Measurements from ENCODE around the gene CENPC. TPM values are rescaled to one million over a fixed set of nuclear protein-coding genes. Genes with fewer than 3 reads are reported as not detected.
"Not testable (repeated sequence)": the region's sequence is repeated elsewhere in the genome, so short reads cannot be mapped to it uniquely, and the experiment has no call there.

Gene CENPC
- total RNA-seq, 2 experiments from 2014 or later = 36.4 to 36.7 TPM

DNA sequence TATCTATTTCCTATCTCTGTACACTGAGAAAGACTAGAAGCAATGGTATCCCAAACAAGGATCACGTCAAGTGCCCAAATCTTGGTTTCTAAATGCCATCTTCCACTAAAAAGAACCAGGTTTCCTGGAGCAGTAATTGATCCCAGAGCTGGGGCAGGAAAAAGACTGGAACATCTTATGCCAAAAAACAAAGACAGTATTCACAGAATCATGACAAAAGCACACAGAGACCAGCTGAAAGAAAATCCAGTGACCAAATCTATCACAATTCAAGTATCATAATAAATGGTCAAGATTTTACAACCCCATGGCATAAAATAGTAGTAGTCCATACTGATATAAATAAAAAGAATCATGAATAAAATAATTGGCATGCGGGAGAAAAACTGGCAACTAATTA, 44.9 kb downstream of the CENPC start:
- CTCF ChIA-PET = no interaction called here
- peaks cover 67% of the 10 kb centered on the region for H3K36me3 Mint-ChIP-seq (ENCODE audit: low read depth)
- no peaks in the 10 kb centered on the region for H3K9me3 Mint-ChIP-seq
- POLR2A ChIA-PET = no interaction called here
- H3K27ac Mint-ChIP-seq = no peak overlapping the region
- DNase-seq = no peak
- no peak overlapping the region for H3K4me3 Mint-ChIP-seq
- no peaks in the 10 kb centered on the region for H3K27me3 Mint-ChIP-seq
- peaks cover 5% of the 10 kb centered on the region for H3K4me1 Mint-ChIP-seq

DNA sequence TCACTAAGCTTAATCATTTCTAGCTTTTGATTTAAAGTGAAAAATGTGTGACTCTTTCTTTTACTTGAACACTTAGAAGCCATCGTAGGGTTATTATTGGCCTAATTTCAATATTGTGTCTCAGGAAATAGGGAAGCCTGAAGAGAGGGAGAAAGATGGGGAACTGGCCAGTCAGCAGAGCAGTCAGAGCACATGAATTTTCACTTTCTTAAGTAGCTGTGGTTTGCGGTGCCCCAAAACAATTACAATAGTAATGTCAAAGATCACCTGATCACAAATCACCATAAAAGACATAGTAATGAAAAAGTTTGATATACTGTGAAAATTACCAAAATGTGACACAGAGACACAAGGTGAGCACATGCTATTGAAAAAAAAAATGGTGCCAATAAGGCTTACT, 45.5 kb downstream of the CENPC start:
- ChIA-PET POLR2A (interaction anchor here (1.4 kb wide), 1 partner anchor 8 kb away, joined by 4 read pairs; no protein-coding TSS in a partner anchor), CTCF (no interaction called here)
- Mint-ChIP-seq H3K36me3 (ENCODE audit: low read depth) (peaks cover 65% of the 10 kb centered on the region), H3K9me3 (no peaks in the 10 kb centered on the region), H3K27ac (no peak overlapping the region), H3K4me3 (no peak overlapping the region), H3K4me1 (peaks cover 5% of the 10 kb centered on the region), H3K27me3 (no peaks in the 10 kb centered on the region)
- DNase-seq = no peak

DNA sequence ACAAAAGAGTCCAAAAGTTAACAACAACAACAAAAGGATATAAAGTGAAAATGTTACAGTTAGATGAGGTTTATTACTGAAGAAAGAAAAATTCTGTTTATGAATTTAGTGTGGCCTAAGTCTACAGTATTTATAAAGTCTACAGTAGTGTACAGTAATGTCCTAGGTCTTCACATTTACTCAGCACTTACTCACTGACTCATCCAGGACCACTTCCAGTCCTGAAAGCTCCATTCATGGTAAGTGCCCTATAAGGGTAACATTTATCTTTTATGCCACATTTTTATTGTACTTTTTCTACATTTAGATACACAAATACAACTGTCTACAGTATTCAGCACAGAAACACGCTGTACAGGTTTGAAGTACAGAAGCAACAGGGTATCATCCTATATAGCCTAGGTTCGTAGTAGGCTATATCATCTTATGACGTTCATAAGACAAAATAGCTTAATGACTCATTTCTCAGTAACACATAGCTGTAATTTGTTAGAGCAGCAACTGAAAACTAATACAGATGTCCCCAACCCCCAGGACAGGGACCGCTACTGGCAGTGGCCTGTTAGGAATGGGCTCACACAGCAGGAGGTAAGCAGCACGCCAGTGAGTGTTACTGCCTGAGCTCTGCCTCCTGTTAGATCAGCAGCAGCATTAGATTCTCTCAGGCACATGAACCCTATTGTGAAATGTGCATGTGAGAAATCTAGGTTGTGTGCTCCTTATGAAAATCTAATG, 61.3 kb downstream of the CENPC start:
- Mint-ChIP-seq H3K27me3 (no peaks in the 10 kb centered on the region), H3K27ac (no peak overlapping the region), H3K4me3 (no peak overlapping the region), H3K36me3 (ENCODE audit: low read depth) (peaks cover 74% of the 10 kb centered on the region), H3K4me1 (no peaks in the 10 kb centered on the region), H3K9me3 (peaks cover 23% of the 10 kb centered on the region)
- ChIA-PET CTCF (no interaction called here), POLR2A (no interaction called here)
- DNase-seq = no peak

DNA sequence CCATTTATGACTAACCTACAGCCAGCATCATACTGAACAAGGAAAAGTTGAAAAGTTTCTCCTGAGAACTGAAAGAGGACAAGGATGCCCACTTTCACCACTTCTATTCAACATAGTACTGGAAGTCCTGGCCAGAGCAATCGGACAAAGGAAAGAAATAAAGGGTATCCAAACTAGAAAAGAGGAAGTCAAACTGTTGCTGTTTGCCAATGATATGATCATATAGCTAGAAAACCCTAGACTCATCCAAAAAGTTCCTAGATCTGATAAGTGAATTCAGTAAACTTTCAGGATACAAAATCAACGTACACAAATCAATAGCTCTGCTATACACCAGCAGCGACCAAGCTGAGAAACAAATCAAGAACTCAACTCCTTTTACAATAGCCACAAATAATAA, 64.5 kb downstream of the CENPC start:
- CTCF ChIA-PET = no interaction called here
- no peak for DNase-seq
- POLR2A ChIA-PET = no interaction called here
- peaks cover 4% of the 10 kb centered on the region for H3K4me1 Mint-ChIP-seq
- H3K27ac Mint-ChIP-seq = no peak overlapping the region
- no peak overlapping the region for H3K4me3 Mint-ChIP-seq
- no peaks in the 10 kb centered on the region for H3K27me3 Mint-ChIP-seq
- H3K9me3 Mint-ChIP-seq = peaks cover 39% of the 10 kb centered on the region
- peaks cover 96% of the 10 kb centered on the region for H3K36me3 Mint-ChIP-seq (ENCODE audit: low read depth)

DNA sequence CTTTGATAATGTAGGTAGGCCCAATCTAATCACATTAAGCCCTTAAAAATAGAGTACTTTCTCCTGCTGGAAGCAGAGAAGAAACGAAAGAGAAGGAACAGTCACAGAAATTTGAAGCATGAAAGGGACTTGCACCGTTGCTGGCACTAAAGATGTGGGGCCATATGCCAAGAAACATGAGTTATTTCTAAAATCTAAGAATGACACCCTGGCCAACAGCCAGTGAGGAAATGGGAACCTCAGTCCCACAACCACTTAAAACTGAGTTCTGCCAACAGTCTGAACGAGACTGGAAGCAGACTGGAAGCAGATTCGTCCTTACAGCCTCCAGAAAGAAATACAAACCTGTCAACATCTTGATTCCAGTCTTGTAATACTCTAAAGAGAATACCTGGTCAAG, 70.1 kb downstream of the CENPC start:
- CTCF ChIA-PET = no interaction called here
- H3K9me3 Mint-ChIP-seq = peaks cover 21% of the 10 kb centered on the region
- H3K36me3 Mint-ChIP-seq (ENCODE audit: low read depth) = peaks cover 84% of the 10 kb centered on the region
- H3K27me3 Mint-ChIP-seq = no peaks in the 10 kb centered on the region
- POLR2A ChIA-PET = no interaction called here
- H3K27ac Mint-ChIP-seq = no peak overlapping the region
- H3K4me1 Mint-ChIP-seq = peaks cover 5% of the 10 kb centered on the region
- H3K4me3 Mint-ChIP-seq = no peak overlapping the region
- DNase-seq = no peak

DNA sequence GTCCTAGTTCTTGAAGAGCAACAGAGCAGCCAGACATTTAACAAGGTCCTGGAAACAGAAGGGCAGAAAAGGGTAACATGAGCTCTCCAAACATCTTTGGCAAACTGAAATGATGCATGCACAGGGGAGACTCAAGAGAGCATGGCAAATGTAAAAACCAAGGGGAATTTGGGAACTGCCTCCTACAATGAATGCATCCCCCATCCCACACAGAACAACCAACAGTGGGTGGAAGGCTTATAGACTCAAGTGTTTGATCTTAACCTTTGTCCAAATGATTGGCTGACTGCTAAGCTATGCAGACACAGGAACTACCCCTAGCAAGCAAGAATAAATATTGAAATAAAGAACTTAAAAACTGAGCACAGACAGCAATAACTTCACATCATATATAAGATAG, 74.4 kb downstream of the CENPC start:
- Mint-ChIP-seq H3K4me1 (peaks cover 2% of the 10 kb centered on the region), H3K27me3 (no peaks in the 10 kb centered on the region), H3K36me3 (ENCODE audit: low read depth) (peaks cover 63% of the 10 kb centered on the region), H3K9me3 (no peaks in the 10 kb centered on the region), H3K27ac (no peak overlapping the region), H3K4me3 (no peak overlapping the region)
- ChIA-PET POLR2A (no interaction called here), CTCF (no interaction called here)
- no peak for DNase-seq

GRCh38 chr4:67468830-67469229, 76.5 kb downstream of the CENPC start:
- ChIA-PET CTCF (no interaction called here), POLR2A (no interaction called here)
- Mint-ChIP-seq H3K27ac (no peak overlapping the region), H3K9me3 (no peaks in the 10 kb centered on the region), H3K27me3 (no peaks in the 10 kb centered on the region), H3K4me1 (no peaks in the 10 kb centered on the region), H3K4me3 (no peak overlapping the region), H3K36me3 (ENCODE audit: low read depth) (peaks cover 45% of the 10 kb centered on the region)
- DNase-seq = no peak

- DNase-seq = no peak
- Mint-ChIP-seq H3K27me3 (no peaks in the 10 kb centered on the region), H3K4me1 (no peaks in the 10 kb centered on the region), H3K27ac (no peak overlapping the region), H3K9me3 (no peaks in the 10 kb centered on the region), H3K36me3 (ENCODE audit: low read depth) (peaks cover 32% of the 10 kb centered on the region), H3K4me3 (no peak overlapping the region)
- CTCF ChIA-PET = no interaction called here
- POLR2A ChIA-PET = no interaction called here
Observed at GRCh38 chr4:67466751-67467150, 78.6 kb downstream of the CENPC start.

DNA sequence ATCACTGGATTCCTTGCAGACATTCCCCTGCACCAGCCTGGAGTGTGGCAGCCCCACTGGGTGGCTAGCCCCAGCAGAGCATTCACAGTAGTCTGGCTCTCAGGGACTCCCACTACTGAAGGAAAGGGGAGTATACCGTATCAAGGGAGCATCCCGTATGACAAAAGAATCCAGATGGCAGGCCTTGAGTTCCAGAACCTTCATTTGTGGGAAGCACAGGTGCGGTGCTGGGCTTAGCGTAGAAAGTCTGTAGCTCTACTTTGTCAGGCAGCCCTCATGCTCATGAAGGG, 79.6 kb downstream of the CENPC start:
- peaks cover 25% of the 10 kb centered on the region for H3K36me3 Mint-ChIP-seq (ENCODE audit: low read depth)
- no peak overlapping the region for H3K27ac Mint-ChIP-seq
- no peaks in the 10 kb centered on the region for H3K4me1 Mint-ChIP-seq
- no peak for DNase-seq
- H3K27me3 Mint-ChIP-seq = no peaks in the 10 kb centered on the region
- H3K9me3 Mint-ChIP-seq = no peaks in the 10 kb centered on the region
- no peak overlapping the region for H3K4me3 Mint-ChIP-seq
- ChIA-PET CTCF (no interaction called here), POLR2A (no interaction called here)

GRCh38 chr4:67465032-67465762, 80.1 kb downstream of the CENPC start:
- no peak overlapping the region for H3K4me3 Mint-ChIP-seq
- no peaks in the 10 kb centered on the region for H3K9me3 Mint-ChIP-seq
- H3K36me3 Mint-ChIP-seq (ENCODE audit: low read depth) = peaks cover 25% of the 10 kb centered on the region
- H3K4me1 Mint-ChIP-seq = no peaks in the 10 kb centered on the region
- H3K27me3 Mint-ChIP-seq = no peaks in the 10 kb centered on the region
- no peak for DNase-seq
- POLR2A ChIA-PET = no interaction called here
- H3K27ac Mint-ChIP-seq = no peak overlapping the region
- CTCF ChIA-PET = no interaction called here

GRCh38 chr4:67460574-67460973, 84.7 kb downstream of the CENPC start:
- Mint-ChIP-seq H3K36me3 (ENCODE audit: low read depth) (peaks cover 29% of the 10 kb centered on the region), H3K9me3 (no peaks in the 10 kb centered on the region), H3K4me3 (no peak overlapping the region), H3K27ac (no peak overlapping the region), H3K27me3 (no peaks in the 10 kb centered on the region), H3K4me1 (no peaks in the 10 kb centered on the region)
- POLR2A ChIA-PET = no interaction called here
- CTCF ChIA-PET = no interaction called here
- no peak for DNase-seq

GRCh38 chr4:67459164-67459563, 86.1 kb downstream of the CENPC start:
- Mint-ChIP-seq H3K9me3 (no peaks in the 10 kb centered on the region), H3K36me3 (ENCODE audit: low read depth) (peaks cover 39% of the 10 kb centered on the region), H3K4me3 (no peak overlapping the region), H3K27me3 (no peaks in the 10 kb centered on the region), H3K27ac (no peak overlapping the region), H3K4me1 (no peaks in the 10 kb centered on the region)
- no peak for DNase-seq
- ChIA-PET POLR2A (no interaction called here), CTCF (no interaction called here)

DNA sequence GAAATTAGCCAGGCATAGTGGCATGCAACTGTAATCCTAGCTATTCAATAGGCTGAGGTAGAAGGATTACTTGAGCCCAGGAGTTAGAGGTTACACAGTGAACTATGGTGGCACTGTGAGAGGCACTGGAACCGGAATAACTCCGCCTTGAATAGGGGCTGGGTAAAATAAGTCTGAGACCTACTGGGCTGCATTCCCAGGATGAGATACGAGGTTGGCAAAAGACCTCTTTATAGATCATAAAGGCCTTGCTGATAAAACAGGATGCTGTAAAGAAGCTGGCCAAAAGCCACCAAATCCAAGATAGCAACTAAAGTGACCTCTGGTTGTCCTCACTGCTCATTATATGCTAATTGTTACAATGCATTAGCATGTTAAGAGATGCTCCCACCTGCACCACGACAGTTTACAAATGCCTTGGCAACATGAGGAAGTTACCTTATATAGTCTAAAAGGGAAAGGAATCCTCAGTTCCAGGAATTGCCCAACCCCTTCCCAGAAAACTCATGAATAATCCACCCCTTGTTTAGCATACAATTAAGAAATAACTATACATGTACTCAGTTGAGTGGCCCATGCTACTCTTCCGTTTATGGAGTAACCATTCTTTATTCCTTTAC, 88.6 kb downstream of the CENPC start:
- Mint-ChIP-seq H3K4me1 (peaks cover 2% of the 10 kb centered on the region), H3K27ac (no peak overlapping the region), H3K36me3 (ENCODE audit: low read depth) (peaks cover 56% of the 10 kb centered on the region), H3K27me3 (no peaks in the 10 kb centered on the region), H3K4me3 (no peak overlapping the region), H3K9me3 (no peaks in the 10 kb centered on the region)
- no peak for DNase-seq
- POLR2A ChIA-PET = no interaction called here
- CTCF ChIA-PET = no interaction called here

- H3K27me3 Mint-ChIP-seq, H3K4me3 Mint-ChIP-seq, DNase-seq, CTCF ChIA-PET, H3K4me1 Mint-ChIP-seq, POLR2A ChIA-PET, H3K9me3 Mint-ChIP-seq, H3K27ac Mint-ChIP-seq: not testable (repeated sequence)
- H3K36me3 Mint-ChIP-seq (ENCODE audit: low read depth) = peaks cover 47% of the 10 kb centered on the region
Observed at GRCh38 chr4:67452846-67453205, 92.5 kb downstream of the CENPC start.

Measured in activated CD4-positive, alpha-beta memory T cell treated with anti-CD3 and anti-CD28 coated beads, Interleukin-2, amount 10 ng/mL, durations not matched to agents 7 days and 5 days (primary cell).